DLD1 (cell line): ENCODE measurements around the gene DLG5.

ENCODE experiments used
- in situ Hi-C: cut with HindIII; loops from 2 replicates; pipeline ENCODE4 v1.10.0; 2017; ENCODE audit warnings: low sequenced_read_pairs

DLG5 gene

GRCh38 chr10:77798940-77799339 lies 127.6 kb downstream of the DLG5 start:
- in situ Hi-C loops: no loop called here

GRCh38 chr10:77796311-77796915 lies 130.1 kb downstream of the DLG5 start:
- in situ Hi-C loops: no loop called here

- in situ Hi-C loops: no loop called here
Observed at GRCh38 chr10:77795426-77796055, 131.0 kb downstream of the DLG5 start.

- in situ Hi-C loops: no loop called here
Observed at GRCh38 chr10:77794256-77795142, 132.1 kb downstream of the DLG5 start.

- in situ Hi-C loops: no loop called here
Observed at GRCh38 chr10:77793831-77794230, 132.7 kb downstream of the DLG5 start.

- in situ Hi-C loops: no loop called here
Observed at GRCh38 chr10:77792155-77792554, 134.4 kb downstream of the DLG5 start.

- in situ Hi-C loops: no loop called here
Observed at GRCh38 chr10:77791506-77791905, 135.0 kb downstream of the DLG5 start.

GRCh38 chr10:77789861-77790260 lies 136.7 kb downstream of the DLG5 start:
- in situ Hi-C loops: loop anchor here (10.0 kb wide), 1 partner anchor 465 kb away; no protein-coding TSS in a partner anchor

GRCh38 chr10:77789016-77789415 lies 137.5 kb downstream of the DLG5 start:
- in situ Hi-C loops: loop anchor here (10.0 kb wide), 1 partner anchor 466 kb away; no protein-coding TSS in a partner anchor

GRCh38 chr10:77788496-77789010 lies 138.0 kb downstream of the DLG5 start:
- in situ Hi-C loops: loop anchor here (10.0 kb wide), 1 partner anchor 466 kb away; no protein-coding TSS in a partner anchor

GRCh38 chr10:77787440-77787839 lies 139.1 kb downstream of the DLG5 start:
- in situ Hi-C loops: loop anchor here (10.0 kb wide), 1 partner anchor 467 kb away; no protein-coding TSS in a partner anchor

GRCh38 chr10:77784856-77785255 lies 141.7 kb downstream of the DLG5 start:
- in situ Hi-C loops: loop anchor here (10.0 kb wide), 1 partner anchor 470 kb away; no protein-coding TSS in a partner anchor

GRCh38 chr10:77782328-77783061 lies 144.1 kb downstream of the DLG5 start:
- in situ Hi-C loops: loop anchor here (10.0 kb wide), 1 partner anchor 472 kb away; no protein-coding TSS in a partner anchor

- in situ Hi-C loops: loop anchor here (10.0 kb wide), 1 partner anchor 473 kb away; no protein-coding TSS in a partner anchor
Observed at GRCh38 chr10:77781451-77782327, 144.9 kb downstream of the DLG5 start.

GRCh38 chr10:77780180-77780579 lies 146.4 kb downstream of the DLG5 start:
- in situ Hi-C loops: loop anchor here (10.0 kb wide), 1 partner anchor 475 kb away; no protein-coding TSS in a partner anchor

GRCh38 chr10:77776487-77776886 lies 150.1 kb downstream of the DLG5 start:
- in situ Hi-C loops: no loop called here

- in situ Hi-C loops: no loop called here
Observed at GRCh38 chr10:77774940-77775391, 151.6 kb downstream of the DLG5 start.

GRCh38 chr10:77773631-77774426 lies 152.7 kb downstream of the DLG5 start:
- in situ Hi-C loops: no loop called here
